Nephron (organoid): ENCODE results near the gene MCCC1.
"Not testable (repeated sequence)": the region's sequence is repeated elsewhere in the genome, so short reads cannot be mapped to it uniquely, and the experiment has no call there.

Experiments
- H3K27ac Mint-ChIP-seq, 3 experiments: 2 replicates each; pipeline ENCODE4 v1.8.0; 2020; ENCODE audit warnings: mixed read lengths in 3 of 3, mild to moderate bottlenecking in 2 of 3, moderate library complexity in 1 of 3
- H3K27me3 Mint-ChIP-seq: 2 replicates; pipeline ENCODE4 v1.8.0; 2021; ENCODE audit warnings: low read depth, mild to moderate bottlenecking, moderate library complexity, mixed read lengths
- H3K36me3 Mint-ChIP-seq: 2 replicates; pipeline ENCODE4 v1.8.0; 2020; ENCODE audit warnings: low read depth, mixed read lengths
- H3K4me1 Mint-ChIP-seq: 2 replicates; pipeline ENCODE4 v1.8.0; 2020; ENCODE audit warnings: mixed read lengths
- H3K4me3 Mint-ChIP-seq, 3 experiments: 2 replicates each; pipeline ENCODE4 v1.8.0; 2020; ENCODE audit warnings: mild to moderate bottlenecking in 3 of 3, mixed read lengths in 3 of 3, moderate library complexity in 2 of 3
- H3K9me3 Mint-ChIP-seq: 2 replicates; pipeline ENCODE4 v1.8.0; 2020; ENCODE audit warnings: mixed read lengths
- CTCF ChIP-seq, 3 experiments: fragments of 200-600 bp; sonication (generic); IDR thresholded peaks; one replicate each; pipeline ENCODE4 v1.5.0; 2021; ENCODE audit warnings: antibody characterized with exemption in 3 of 3; ENCODE audit not compliant: unreplicated experiment in 3 of 3

Gene MCCC1

GRCh38 chr3:183122257-183122932 lies 23.1 kb upstream of the MCCC1 start:
- Mint-ChIP-seq H3K27ac (no peak overlapping the region), H3K4me3 (no peak overlapping the region), H3K4me1 (peaks cover 3% of the 10 kb centered on the region), H3K9me3 (no peaks in the 10 kb centered on the region), H3K27me3 (peaks cover 36% of the 10 kb centered on the region), H3K36me3 (no peaks in the 10 kb centered on the region)
- TF ChIP-seq CTCF (IDR thresholded peaks at IDR 0.05; ENCODE audit: unreplicated experiment in 3 of 3), result peak; percentile 79 to 93 (median 84)

GRCh38 chr3:183120538-183121215 lies 21.4 kb upstream of the MCCC1 start:
- no peaks in the 10 kb centered on the region for H3K9me3 Mint-ChIP-seq
- no peaks in the 10 kb centered on the region for H3K36me3 Mint-ChIP-seq
- peaks cover 5% of the 10 kb centered on the region for H3K4me1 Mint-ChIP-seq
- no peak overlapping the region for H3K4me3 Mint-ChIP-seq
- no peak overlapping the region for H3K27ac Mint-ChIP-seq
- TF ChIP-seq CTCF (IDR thresholded peaks at IDR 0.05; ENCODE audit: unreplicated experiment in 3 of 3), result no peak
- H3K27me3 Mint-ChIP-seq, result peaks cover 49% of the 10 kb centered on the region

- Mint-ChIP-seq H3K4me1 (peaks cover 18% of the 10 kb centered on the region), H3K27ac (no peak overlapping the region), H3K36me3 (no peaks in the 10 kb centered on the region), H3K27me3 (peaks cover 60% of the 10 kb centered on the region), H3K4me3 (no peak overlapping the region), H3K9me3 (peaks cover 6% of the 10 kb centered on the region)
- no peak for TF ChIP-seq CTCF (IDR thresholded peaks at IDR 0.05; ENCODE audit: unreplicated experiment in 3 of 3)
These were observed 17.8 kb upstream of the MCCC1 start for GRCh38 chr3:183117056-183117455.

GRCh38 chr3:183116025-183116614 lies 16.8 kb upstream of the MCCC1 start:
- Mint-ChIP-seq H3K27ac (no peak overlapping the region), H3K36me3 (no peaks in the 10 kb centered on the region), H3K4me1 (peaks cover 18% of the 10 kb centered on the region), H3K4me3 (peak overlapping the region; percentile 59 to 74 (median 68)), H3K9me3 (peaks cover 8% of the 10 kb centered on the region), H3K27me3 (peaks cover 52% of the 10 kb centered on the region)
- TF ChIP-seq CTCF (IDR thresholded peaks at IDR 0.05; ENCODE audit: unreplicated experiment in 3 of 3), result no peak

GRCh38 chr3:183114384-183115178 lies 15.3 kb upstream of the MCCC1 start:
- Mint-ChIP-seq H3K36me3 (no peaks in the 10 kb centered on the region), H3K4me1 (peaks cover 18% of the 10 kb centered on the region), H3K27me3 (peaks cover 43% of the 10 kb centered on the region), H3K9me3 (peaks cover 11% of the 10 kb centered on the region), H3K27ac (peak overlapping the region in 1 of 3 experiments; percentile 3), H3K4me3 (no peak overlapping the region)
- TF ChIP-seq CTCF (IDR thresholded peaks at IDR 0.05; ENCODE audit: unreplicated experiment in 3 of 3), result no peak

GRCh38 chr3:183109847-183110246 lies 10.6 kb upstream of the MCCC1 start:
- Mint-ChIP-seq H3K4me1 (peaks cover 16% of the 10 kb centered on the region), H3K9me3 (peaks cover 12% of the 10 kb centered on the region)
- not testable (repeated sequence) for H3K36me3 Mint-ChIP-seq, H3K4me3 Mint-ChIP-seq, H3K27me3 Mint-ChIP-seq, H3K27ac Mint-ChIP-seq
